Fibroblast of lung (primary cell): Measurements from ENCODE around the gene ZNF385D.

Experiments used
- EZH2 ChIP-seq: IDR thresholded peaks from 2 replicates; pipeline ENCODE4 v1.5.1; 2012; ENCODE audit warnings: low read length, control low read depth, mild to moderate bottlenecking; ENCODE audit errors: missing control alignments
- TF ChIP-seq, protein P1 (sequence below), 2 donors: IDR thresholded peaks in 1 of 2; conservative IDR thresholded peaks in 1 of 2; 1 replicate in 1 of 2; 2 replicates in 1 of 2; pipeline ENCODE4 v1.5.1; 2011 to 2012; ENCODE audit warnings: low read length in 2 of 2, control low read depth in 1 of 2, inconsistent platforms in 1 of 2, low read depth in 1 of 2, mild to moderate bottlenecking in 1 of 2

DNA sequence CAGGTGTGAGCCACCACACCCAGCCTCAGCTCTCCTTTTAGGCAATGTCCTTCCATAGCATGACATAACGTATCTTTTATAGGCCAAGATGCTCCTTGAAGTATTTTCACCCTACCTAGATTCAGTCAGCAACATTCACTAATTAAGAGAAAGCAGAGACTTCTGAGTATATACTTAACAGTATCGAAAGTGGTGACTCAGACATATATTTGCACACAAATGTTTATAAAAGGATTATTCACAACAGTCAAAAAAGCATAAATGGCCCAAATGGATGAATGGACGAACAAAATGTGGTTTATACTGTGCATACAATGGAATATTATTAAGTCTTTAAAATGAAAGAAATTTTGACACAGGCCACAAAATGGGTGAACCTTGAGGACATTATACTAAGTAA is 108.6 kb downstream of the ZNF385D start:
- TF ChIP-seq, protein P1, sequence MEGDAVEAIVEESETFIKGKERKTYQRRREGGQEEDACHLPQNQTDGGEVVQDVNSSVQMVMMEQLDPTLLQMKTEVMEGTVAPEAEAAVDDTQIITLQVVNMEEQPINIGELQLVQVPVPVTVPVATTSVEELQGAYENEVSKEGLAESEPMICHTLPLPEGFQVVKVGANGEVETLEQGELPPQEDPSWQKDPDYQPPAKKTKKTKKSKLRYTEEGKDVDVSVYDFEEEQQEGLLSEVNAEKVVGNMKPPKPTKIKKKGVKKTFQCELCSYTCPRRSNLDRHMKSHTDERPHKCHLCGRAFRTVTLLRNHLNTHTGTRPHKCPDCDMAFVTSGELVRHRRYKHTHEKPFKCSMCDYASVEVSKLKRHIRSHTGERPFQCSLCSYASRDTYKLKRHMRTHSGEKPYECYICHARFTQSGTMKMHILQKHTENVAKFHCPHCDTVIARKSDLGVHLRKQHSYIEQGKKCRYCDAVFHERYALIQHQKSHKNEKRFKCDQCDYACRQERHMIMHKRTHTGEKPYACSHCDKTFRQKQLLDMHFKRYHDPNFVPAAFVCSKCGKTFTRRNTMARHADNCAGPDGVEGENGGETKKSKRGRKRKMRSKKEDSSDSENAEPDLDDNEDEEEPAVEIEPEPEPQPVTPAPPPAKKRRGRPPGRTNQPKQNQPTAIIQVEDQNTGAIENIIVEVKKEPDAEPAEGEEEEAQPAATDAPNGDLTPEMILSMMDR (conservative IDR thresholded peaks at IDR 0.05 in 1 of 2, IDR thresholded peaks at IDR 0.05 in 1 of 2; ENCODE audit: low read depth in 1 of 2, low read length in 2 of 2) = no peak
- no peak for TF ChIP-seq EZH2
